GM21360 (cell line): ENCODE data around the gene CMSS1.
A peak's percentile ranks its signal among the peaks of the same experiment; 100 is the strongest.

Experiments
- ATAC-seq: cut with Tn5 transposase; IDR thresholded peaks from one replicate; pipeline ENCODE4 v1.9.1; 2021; ENCODE audit warnings: mild to moderate bottlenecking, moderate library complexity; ENCODE audit not compliant: unreplicated experiment

The CMSS1 gene

DNA sequence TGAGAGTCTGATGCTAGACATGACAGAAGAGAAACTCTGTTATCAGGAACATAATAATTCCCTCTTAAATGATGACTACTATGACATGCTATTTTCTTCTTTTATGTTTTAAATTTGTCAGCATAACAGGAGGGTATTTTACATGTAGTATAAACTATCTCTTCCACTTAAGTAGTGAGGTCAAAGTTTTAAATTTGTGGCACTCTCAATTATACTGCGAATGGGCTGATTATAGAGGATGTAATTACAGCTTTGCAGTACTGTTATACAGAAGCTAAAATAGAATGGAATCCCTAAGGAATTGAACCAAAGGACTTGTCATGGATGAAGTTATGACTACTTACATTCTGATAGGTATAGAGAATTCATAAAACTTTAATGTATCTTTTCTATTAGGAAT, 34.3 kb downstream of the CMSS1 start:
- no peak for ATAC-seq

- ATAC-seq: no peak
Measured at GRCh38 chr3:99852851-99853250, 35.2 kb downstream of the CMSS1 start.

GRCh38 chr3:99854756-99855298, 37.2 kb downstream of the CMSS1 start:
- ATAC-seq: no peak

GRCh38 chr3:99855900-99856299, 38.2 kb downstream of the CMSS1 start:
- ATAC-seq: no peak

DNA sequence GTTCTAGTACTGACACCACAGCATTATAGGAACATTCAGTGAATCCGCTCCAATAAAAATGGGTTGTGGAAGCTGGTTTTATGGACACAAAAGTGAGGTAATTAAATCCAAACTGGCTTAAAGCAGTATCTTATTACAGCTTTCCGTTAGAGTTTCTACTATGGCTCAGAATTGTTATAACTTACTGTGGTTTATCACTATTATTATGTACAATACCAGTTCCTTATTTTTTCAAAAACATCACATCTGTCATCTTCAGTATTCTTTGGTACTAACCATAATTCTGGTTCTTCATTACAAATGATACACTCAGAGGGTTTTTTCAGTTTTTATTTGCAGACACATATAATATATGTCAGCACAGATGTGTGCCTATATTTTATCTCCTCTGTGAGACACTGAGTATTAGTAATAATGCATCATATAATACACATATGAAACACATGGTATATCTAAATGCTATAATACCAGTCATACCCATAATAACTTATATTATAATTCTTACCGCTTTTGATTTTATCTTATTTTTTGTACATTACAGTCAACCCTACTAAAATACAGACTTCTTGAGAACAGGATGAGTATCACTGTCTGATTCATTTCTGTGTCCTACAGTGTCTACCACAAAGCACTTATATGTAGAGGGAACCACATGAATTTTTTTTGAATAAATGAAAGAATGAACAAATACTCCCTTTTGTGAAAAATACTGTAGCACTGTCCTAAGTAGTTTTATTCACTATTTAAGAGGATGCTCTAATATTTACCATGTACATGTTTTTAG, 39.0 kb downstream of the CMSS1 start:
- no peak for ATAC-seq

- ATAC-seq: no peak
Measured at GRCh38 chr3:99857278-99857677, 39.6 kb downstream of the CMSS1 start.

GRCh38 chr3:99858469-99858868, 40.8 kb downstream of the CMSS1 start:
- ATAC-seq: no peak

DNA sequence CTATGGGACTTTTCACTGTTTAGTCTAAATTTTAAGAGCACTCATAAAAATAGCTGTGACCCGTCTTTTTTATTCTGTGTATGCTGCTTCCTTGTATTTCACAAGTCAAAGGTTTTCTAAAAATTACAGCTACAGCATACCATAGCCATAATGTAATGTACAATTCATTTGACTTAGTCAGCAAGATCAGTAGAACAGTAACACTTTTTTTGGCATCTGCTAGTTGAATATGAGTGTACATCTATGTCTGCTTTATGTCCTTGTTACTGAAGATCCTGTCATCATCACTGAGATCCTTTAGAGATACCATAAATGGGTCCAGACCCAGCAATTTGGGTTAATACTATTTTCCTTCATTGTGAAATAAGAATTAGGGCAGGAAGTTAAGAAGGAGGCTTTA, 42.2 kb downstream of the CMSS1 start:
- ATAC-seq: no peak

DNA sequence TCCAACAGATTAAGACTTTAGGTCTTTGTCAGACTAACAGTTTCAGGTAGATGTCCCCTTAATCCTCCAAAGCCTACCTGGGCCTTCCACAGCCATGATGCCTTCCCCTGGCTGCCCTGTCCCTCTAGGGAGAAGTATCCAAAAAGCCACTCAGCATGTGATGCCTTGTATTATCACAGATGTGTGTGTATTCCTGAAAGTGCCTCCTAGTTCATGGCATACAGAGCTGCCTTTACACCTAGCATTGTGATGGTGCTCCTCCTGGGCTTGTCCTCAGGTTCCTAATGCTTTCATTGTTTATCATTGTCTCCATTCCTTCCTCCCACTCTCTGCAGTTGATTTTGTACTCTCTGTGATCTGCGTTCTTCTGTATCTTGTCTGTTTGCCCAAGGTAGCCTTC, 43.6 kb downstream of the CMSS1 start:
- no peak for ATAC-seq

DNA sequence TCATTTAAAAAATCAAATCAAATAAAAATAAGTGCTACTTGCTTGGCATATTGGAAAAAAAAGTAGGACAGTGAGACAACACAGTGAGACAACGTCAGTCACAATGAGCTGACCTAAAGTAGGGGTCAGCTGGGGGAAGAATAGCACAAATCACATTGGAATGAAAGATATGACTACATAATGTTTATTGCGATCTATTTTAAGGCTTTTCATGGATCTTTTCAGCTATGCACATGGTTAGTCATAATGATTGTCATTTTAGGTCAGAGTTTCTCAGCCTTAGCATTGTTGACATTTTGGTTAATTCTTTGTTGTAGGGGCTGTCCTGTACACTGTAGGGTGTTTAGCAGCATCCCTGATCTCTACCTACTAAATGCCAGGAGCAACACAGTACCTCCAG, 44.5 kb downstream of the CMSS1 start:
- no peak for ATAC-seq

GRCh38 chr3:99863002-99863401, 45.3 kb downstream of the CMSS1 start:
- ATAC-seq: peak; percentile 5

GRCh38 chr3:99863588-99863987, 45.9 kb downstream of the CMSS1 start:
- ATAC-seq: peak; percentile 43

- ATAC-seq: no peak
Measured at GRCh38 chr3:99864289-99864688, 46.6 kb downstream of the CMSS1 start.

DNA sequence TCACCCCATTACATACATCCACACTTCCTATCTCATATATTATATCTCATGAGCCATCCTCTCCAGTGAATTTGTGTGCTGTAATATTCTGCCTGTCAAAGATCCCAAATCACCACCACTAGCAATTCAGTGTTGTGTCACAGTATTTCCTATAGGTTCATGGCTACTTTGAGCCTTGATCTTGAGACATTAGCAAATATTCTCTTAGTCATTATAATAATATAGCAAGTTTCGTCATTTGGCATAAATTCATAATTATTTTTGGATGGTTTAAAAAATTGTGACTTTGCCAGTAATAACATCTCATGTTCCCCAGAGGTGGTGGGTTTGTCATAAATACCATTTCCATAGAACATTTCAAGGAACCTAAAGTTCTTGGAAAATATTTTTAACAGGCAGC, 47.7 kb downstream of the CMSS1 start:
- ATAC-seq: no peak

DNA sequence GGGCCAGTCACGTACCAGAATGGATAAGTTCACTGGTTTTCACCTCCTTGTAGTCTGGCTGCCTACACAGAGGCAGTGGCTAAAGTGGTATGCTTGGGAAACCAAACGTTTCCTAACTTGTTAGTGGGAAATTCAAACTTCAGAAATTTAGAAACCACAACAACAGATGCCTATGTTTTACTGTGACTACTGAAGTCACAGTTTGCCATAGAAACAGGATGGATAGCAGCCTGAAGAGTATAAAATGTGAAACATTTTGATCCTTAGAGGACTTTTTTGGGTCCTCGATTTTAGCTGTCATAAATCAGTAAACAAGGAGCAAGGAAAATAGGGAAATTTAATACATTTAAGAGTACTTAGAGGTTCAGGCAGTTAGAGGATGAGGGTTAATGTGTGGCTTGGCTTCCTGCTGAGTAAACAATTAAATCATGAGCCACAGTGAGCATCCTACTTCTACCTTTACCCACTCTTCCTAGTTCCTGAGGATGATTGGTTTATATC, 48.6 kb downstream of the CMSS1 start:
- no peak for ATAC-seq

DNA sequence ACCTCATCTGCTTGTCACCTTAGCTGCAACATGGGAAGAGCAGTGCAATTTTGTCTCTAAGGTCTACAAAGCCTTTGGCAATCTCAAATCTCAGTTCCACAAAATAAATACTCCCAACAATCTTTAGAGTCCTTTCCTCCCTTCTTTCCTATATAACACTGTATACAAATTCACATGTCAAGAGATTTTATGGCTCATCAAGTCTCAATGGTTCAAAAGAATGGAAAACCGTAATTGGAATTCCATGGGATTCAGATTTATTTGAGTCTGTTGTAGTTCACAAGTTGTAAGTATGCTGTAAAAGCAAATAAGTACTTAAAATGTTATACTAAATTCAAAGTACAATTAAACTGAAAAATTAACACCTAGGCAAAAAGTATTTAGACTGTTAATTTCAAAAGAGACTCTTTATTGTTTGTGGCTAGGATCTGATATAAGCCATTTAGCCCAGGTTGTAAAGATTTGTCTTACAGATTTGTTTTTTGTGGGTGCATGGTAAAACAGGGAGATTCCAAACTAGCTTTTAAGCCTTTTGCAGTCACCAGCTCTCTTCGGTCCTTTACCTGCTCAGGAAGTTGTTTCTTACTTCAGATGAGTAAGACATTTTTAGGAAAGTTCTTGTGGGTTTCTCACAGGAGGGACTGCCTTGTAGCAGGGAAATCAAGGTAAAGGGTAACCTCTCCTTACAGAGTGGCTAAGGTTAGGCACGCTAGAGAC, 50.1 kb downstream of the CMSS1 start:
- no peak for ATAC-seq

DNA sequence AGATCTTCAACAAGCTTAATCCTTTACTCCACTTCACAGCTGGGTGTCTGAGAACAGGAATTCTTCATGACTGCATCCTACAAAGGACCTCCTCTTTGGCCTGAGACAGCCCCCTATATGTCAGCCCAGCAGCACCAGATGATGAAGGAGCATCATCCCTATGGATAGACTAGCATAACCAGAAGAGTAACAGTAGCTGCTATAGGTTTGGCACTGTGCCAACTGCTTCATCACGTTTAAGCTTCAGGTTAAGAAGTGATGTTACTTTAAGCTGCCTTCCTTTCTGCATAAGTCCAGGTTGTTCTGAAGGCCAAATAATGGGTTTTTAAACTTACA, 50.6 kb downstream of the CMSS1 start:
- no peak for ATAC-seq

DNA sequence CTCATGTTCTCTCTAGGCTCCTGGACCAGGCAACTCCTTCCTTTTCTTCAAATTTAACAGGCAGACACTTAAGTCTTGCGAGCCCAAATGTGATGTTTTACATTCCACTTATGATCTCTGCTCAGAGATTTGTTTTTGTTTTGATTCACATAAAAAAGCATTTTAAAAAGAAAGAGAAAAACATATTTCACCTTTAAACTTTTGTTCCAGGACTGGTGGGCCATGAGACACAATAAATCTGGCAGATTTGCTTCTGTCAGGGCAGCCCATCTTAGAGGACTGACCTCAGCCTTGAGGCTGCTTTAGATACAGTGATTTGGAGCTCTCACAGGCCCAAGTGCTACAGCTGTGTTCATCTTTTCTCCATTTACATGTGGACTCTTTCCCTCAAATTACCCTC, 52.0 kb downstream of the CMSS1 start:
- no peak for ATAC-seq

DNA sequence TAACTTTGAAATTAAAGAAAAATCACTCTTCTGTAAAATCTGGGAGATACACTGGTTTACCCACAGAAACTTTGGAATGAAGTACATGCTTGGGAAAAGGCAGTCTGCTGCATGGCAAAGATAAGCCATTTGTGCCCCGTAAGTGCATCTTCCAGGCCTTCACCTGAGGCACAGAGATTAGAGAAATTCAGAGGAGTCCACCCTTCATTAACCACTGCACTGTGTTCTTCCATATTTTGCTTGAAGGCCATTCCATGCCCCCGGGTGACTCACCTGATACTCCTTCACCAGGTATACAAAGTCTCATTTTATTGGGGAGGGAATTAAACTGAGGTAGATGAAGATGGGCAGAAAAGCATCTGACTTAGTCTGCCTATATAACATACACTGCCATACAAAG, 53.0 kb downstream of the CMSS1 start:
- no peak for ATAC-seq

DNA sequence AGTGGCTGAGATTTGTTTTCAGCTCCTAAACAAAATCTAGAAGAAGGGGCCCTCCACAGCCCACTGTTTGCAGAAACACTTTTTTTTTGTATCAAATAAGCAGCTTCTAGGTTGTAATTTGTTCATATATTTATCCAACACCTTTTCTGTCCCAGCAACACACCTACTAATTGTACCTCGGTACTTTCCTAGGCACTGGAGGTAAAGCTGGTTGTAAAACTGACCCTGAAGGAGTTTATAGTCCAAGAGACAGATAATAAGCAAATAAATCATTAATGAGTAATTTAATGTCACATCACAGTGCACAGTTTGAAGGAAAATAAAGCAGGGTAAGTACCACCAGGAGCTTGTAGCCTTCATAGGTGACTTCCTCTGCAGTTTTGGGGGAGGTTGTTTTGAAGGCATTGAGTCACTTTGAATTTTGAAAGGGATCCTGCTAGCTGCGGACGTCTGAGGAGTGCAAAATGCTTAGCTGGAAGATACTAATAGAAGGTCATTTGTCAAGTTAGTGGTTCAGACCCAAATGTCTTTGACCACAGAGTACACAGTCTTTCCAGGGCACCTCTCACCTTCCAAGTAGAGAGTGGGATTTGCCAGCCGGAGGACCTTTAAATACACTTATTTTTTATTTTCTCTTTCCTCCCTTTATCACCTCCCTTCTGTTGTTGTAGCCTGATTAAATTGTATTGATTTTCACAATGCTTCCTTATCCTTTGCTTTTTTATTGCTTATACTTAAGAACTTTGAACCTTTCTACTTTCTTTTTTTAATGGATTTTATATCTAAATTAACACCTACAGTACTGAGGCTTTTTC, 53.8 kb downstream of the CMSS1 start:
- ATAC-seq: no peak

- peak; percentile 37 for ATAC-seq
Measured at GRCh38 chr3:99872923-99873254, 55.2 kb downstream of the CMSS1 start.
